Karpas-422 (cell line): ENCODE data around the gene CRLF3. TPM values are rescaled to one million over a fixed set of nuclear protein-coding genes. Genes with fewer than 3 reads are reported as not detected.
"Not testable (repeated sequence)": the region's sequence is repeated elsewhere in the genome, so short reads cannot be mapped to it uniquely, and the experiment has no call there.

Experiments
- DNase-seq: peaks from one replicate; pipeline ENCODE4 v3.0.0-alpha.2; 2015
- H2AFZ ChIP-seq: fragments of 200-600 bp; sonication (generic); 2 replicates; pipeline ENCODE4 v1.6.1; 2014; ENCODE audit warnings: antibody characterized with exemption, low read length, mixed read lengths
- H3K27ac ChIP-seq: fragments of 200-600 bp; sonication (generic); 2 replicates; pipeline ENCODE4 v1.5.1; 2014; ENCODE audit warnings: mild to moderate bottlenecking, low read length, moderate library complexity
- H3K27me3 ChIP-seq: fragments of 200-600 bp; sonication (generic); 2 replicates; pipeline ENCODE4 v1.6.1; 2014; ENCODE audit warnings: low read length, mixed read lengths
- H3K36me3 ChIP-seq: fragments of 200-600 bp; sonication (generic); 2 replicates; pipeline ENCODE4 v1.6.1; 2014; ENCODE audit warnings: low read length, mixed read lengths; ENCODE audit not compliant: insufficient read depth
- H3K4me1 ChIP-seq: fragments of 200-600 bp; sonication (generic); 2 replicates; pipeline ENCODE4 v1.6.1; 2014; ENCODE audit warnings: mild to moderate bottlenecking, low read length, mixed read lengths
- H3K4me2 ChIP-seq: fragments of 200-600 bp; sonication (generic); 2 replicates; pipeline ENCODE4 v1.6.1; 2014; ENCODE audit warnings: low read length, low read depth, mild to moderate bottlenecking; ENCODE audit not compliant: poor library complexity, severe bottlenecking
- H3K4me3 ChIP-seq: fragments of 200-600 bp; sonication (generic); 2 replicates; pipeline ENCODE4 v1.5.1; 2014; ENCODE audit warnings: mild to moderate bottlenecking, antibody characterized with exemption, low read length, mixed read lengths
- H3K79me2 ChIP-seq: fragments of 200-600 bp; sonication (generic); 2 replicates; pipeline ENCODE4 v1.6.1; 2014; ENCODE audit warnings: mild to moderate bottlenecking, low read length, mixed read lengths
- H3K9ac ChIP-seq: fragments of 200-600 bp; sonication (generic); 2 replicates; pipeline ENCODE4 v1.6.0; 2014; ENCODE audit warnings: low read length
- H3K9me2 ChIP-seq: fragments of 200-600 bp; sonication (generic), shearing (Covaris generic); replicated peaks from 2 replicates; pipeline ENCODE4 v1.6.0; 2014; ENCODE audit warnings: mild to moderate bottlenecking, low read length, moderate library complexity; ENCODE audit not compliant: insufficient read depth
- H3K9me3 ChIP-seq: fragments of 300-700, 200-600 bp; sonication (generic); 2 replicates; pipeline ENCODE4 v1.6.1; 2014; ENCODE audit warnings: low read length, mixed read lengths
- H4K20me1 ChIP-seq: fragments of 200-600 bp; sonication (generic); 2 replicates; pipeline ENCODE4 v1.6.1; 2014; ENCODE audit warnings: mild to moderate bottlenecking, antibody characterized with exemption, low read length, low read depth; ENCODE audit not compliant: insufficient read depth
- small RNA-seq: library from RNA; depleted of rRNA; stranded (forward); fragments of <200 nt; gene quantifications from one replicate; pipeline ENCODE3, GENCODE V24; 2014
- total RNA-seq: library from RNA; depleted of rRNA; stranded (reverse); fragments of >200 nt; shearing (Covaris generic); gene quantifications from 2 replicates; pipeline ENCODE4 v1.2.3, GENCODE V29; 2014; ENCODE audit warnings: low replicate concordance; rRNA removed

The CRLF3 gene
- total RNA-seq, 1 experiment from 2014 or later: 49.0 TPM

- not testable (repeated sequence) for H3K9me2 ChIP-seq, H3K4me3 ChIP-seq, H3K4me1 ChIP-seq, H3K9ac ChIP-seq, H3K4me2 ChIP-seq, H3K27me3 ChIP-seq, H4K20me1 ChIP-seq, DNase-seq, H3K27ac ChIP-seq, H2AFZ ChIP-seq, H3K9me3 ChIP-seq
- Histone ChIP-seq H3K36me3 (peaks cover 10% of the 10 kb centered on the region; the same call in 1 of the 2 replicates), H3K79me2 (peaks cover 21% of the 10 kb centered on the region)
These were observed 76.9 kb downstream of the CRLF3 start for GRCh38 chr17:30747621-30748020.

DNA sequence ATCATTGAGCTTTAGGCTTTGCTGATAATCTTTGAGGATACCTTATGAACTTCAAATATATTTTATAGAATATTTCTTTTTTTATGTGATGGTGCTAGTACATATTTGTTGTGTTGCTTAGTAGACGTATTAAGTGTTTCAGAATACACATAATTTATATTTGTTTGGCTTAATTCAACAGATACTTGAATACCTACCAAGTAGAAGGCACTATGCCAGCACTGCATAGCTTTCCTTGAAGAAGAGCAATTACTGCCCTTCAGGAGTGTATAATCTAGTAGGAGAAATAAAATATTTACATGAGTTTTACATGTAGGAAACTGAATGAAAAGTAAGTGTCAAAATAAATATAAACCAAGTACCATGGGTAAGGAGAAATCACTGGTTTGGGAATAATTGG is 81.8 kb downstream of the CRLF3 start:
- H3K9me3 ChIP-seq, H4K20me1 ChIP-seq, H3K4me2 ChIP-seq, H2AFZ ChIP-seq, H3K27me3 ChIP-seq, H3K4me3 ChIP-seq, H3K4me1 ChIP-seq, H3K9ac ChIP-seq, H3K27ac ChIP-seq, H3K9me2 ChIP-seq, DNase-seq: not testable (repeated sequence)
- H3K79me2 ChIP-seq: peaks cover 52% of the 10 kb centered on the region
- H3K36me3 ChIP-seq: peaks cover 18% of the 10 kb centered on the region; the same call in 1 of the 2 replicates

- H3K27me3 ChIP-seq, H3K4me1 ChIP-seq, H3K9me2 ChIP-seq, DNase-seq, H3K9me3 ChIP-seq, H3K9ac ChIP-seq, H3K4me2 ChIP-seq, H3K27ac ChIP-seq, H3K4me3 ChIP-seq, H2AFZ ChIP-seq: not testable (repeated sequence)
- H3K79me2 ChIP-seq: peaks cover 85% of the 10 kb centered on the region
- H4K20me1 ChIP-seq: peaks cover 16% of the 10 kb centered on the region; the same call in 1 of the 2 replicates
- H3K36me3 ChIP-seq: peaks cover 14% of the 10 kb centered on the region; the same call in 1 of the 2 replicates
These were observed 88.1 kb downstream of the CRLF3 start for GRCh38 chr17:30736371-30736770.

DNA sequence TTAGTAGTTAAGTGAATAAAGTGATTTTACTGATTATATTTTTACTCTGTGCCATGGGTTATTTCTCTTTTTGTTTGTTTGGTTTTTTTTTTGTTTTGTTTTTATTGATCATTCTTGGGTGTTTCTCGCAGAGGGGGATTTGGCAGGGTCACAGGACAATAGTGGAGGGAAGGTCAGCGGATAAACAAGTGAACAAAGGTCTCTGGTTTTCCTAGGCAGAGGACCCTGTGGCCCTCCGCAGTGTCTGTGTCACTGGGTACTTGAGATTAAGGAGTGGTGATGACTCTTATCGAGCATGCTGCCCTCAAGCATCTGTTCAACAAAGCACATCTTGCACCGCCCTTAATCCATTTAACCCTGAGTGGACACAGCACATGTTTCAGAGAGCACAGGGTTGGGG is 88.8 kb downstream of the CRLF3 start:
- H2AFZ ChIP-seq, H3K9me3 ChIP-seq, H3K27me3 ChIP-seq, H3K4me3 ChIP-seq, H3K4me1 ChIP-seq, H3K9me2 ChIP-seq, H3K9ac ChIP-seq, H3K4me2 ChIP-seq, H3K27ac ChIP-seq, DNase-seq: not testable (repeated sequence)
- Histone ChIP-seq H4K20me1 (peaks cover 16% of the 10 kb centered on the region; the same call in 1 of the 2 replicates), H3K36me3 (peaks cover 13% of the 10 kb centered on the region; the same call in 1 of the 2 replicates), H3K79me2 (peaks cover 77% of the 10 kb centered on the region)

DNA sequence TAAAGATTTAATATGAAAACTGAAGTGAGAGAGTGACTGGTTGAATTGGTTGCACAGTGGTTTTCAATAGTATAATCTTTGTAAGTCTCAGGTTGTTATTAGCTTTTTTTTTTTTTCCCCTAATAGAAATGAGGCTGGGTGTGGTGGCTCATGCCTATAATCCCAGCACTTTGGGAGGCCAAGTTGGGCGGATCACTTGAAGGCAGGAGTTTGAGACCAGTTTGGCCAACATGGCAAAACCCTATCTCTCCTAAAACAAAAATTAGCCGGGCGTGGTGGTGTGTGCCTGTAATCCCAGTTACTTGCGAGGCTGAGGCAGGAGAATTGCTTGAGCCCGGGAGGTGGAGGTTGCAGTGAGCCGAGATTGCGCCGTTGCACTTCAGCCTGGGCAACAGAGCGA is 89.3 kb downstream of the CRLF3 start:
- not testable (repeated sequence) for H3K9me2 ChIP-seq, H3K9ac ChIP-seq, H3K4me2 ChIP-seq, H3K9me3 ChIP-seq, H3K27me3 ChIP-seq, H3K4me3 ChIP-seq, H2AFZ ChIP-seq, H3K27ac ChIP-seq, DNase-seq
- Histone ChIP-seq H4K20me1 (peaks cover 16% of the 10 kb centered on the region; the same call in 1 of the 2 replicates), H3K36me3 (peaks cover 11% of the 10 kb centered on the region; the same call in 1 of the 2 replicates), H3K4me1 (peaks cover 11% of the 10 kb centered on the region), H3K79me2 (peaks cover 77% of the 10 kb centered on the region)

DNA sequence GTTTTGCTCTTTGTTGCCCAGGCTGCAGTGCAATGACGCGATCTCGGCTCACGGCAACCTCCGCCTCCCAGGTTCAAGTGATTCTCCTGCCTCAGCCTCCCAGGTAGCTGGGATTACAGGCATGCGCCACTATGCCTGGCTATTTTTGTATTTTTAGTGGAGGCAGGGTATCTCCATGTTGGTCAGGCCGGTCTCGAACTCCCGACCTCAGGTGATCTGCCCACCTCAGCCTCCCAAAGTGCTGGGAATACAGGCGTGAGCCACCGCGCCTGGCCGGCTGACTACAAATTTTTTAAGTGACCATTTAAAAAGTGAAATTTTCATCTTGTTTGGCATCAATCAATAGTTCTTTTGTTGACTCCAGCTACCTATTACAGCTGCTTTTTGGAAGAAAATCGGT is 90.3 kb downstream of the CRLF3 start:
- H3K9ac ChIP-seq, H3K27ac ChIP-seq, H3K27me3 ChIP-seq, H3K9me2 ChIP-seq, H3K9me3 ChIP-seq, H3K4me3 ChIP-seq, H3K36me3 ChIP-seq, H2AFZ ChIP-seq, DNase-seq, H3K4me2 ChIP-seq: not testable (repeated sequence)
- Histone ChIP-seq H4K20me1 (peaks cover 16% of the 10 kb centered on the region; the same call in 1 of the 2 replicates), H3K79me2 (peaks cover 78% of the 10 kb centered on the region), H3K4me1 (peaks cover 11% of the 10 kb centered on the region)

Small RNAs within 50 kb of the gene (small RNA-seq; reads per million reads assigned to genes)
- not detected for gene RNU6-298P

Other genes with a start within 250 kb of the CRLF3 start
- 7.1 and 12.0 TPM in 2 replicates for gene ATAD5, start 7.3 kb upstream of the CRLF3 start, total RNA-seq
- 11.4 and 20.7 TPM in 2 replicates for gene TEFM, start 81.5 kb upstream of the CRLF3 start, total RNA-seq
- gene ADAP2, start 97.3 kb upstream of the CRLF3 start, total RNA-seq: 3.3 and 5.0 TPM in 2 replicates
- gene RNF135, start 146.3 kb upstream of the CRLF3 start, total RNA-seq: 23.2 and 36.8 TPM in 2 replicates